CD4-positive, alpha-beta T cell treated with Interleukin-2 at 100 ng/mL for 4 hours (primary cell): ENCODE results near the gene PRKN.

Experiments used
- DNase-seq: peaks from one replicate; pipeline ENCODE4 v3.0.0-alpha.2; 2020; ENCODE audit warnings: low spot score

Gene PRKN

DNA sequence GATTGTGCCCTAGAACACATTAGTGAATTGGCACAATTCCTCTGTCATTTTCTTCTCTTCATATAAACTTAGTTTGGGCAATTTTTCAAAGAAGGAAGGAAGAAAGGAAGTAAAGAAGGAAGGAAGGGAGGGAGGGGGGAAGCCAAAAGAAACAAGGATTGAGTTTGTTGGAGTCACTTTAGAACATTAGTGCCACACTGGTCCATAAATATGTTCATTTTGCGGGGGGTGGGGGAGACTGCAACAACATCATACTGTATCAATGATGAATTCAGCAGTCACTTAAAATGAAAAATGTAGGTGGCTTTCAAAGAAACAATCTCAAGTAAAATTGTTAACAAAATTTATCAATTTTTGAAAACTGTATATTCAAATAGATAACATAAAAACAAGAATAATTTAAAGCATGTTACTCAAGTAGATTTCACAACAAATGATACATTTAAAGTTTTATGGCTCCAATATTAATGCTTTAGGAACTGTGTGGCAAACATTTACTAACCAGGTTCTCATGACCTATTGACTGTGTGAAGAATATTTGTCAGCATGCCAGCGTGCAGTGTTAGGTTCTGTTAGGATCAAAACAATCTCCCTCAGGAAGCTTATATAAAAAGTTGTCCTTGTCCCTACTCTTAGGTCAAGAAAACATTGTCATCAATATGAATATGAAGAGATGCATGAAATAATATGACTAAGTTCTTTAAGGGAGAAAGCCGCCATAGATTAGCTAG, 1245.6 kb downstream of the PRKN start:
- DNase-seq, result no peak

DNA sequence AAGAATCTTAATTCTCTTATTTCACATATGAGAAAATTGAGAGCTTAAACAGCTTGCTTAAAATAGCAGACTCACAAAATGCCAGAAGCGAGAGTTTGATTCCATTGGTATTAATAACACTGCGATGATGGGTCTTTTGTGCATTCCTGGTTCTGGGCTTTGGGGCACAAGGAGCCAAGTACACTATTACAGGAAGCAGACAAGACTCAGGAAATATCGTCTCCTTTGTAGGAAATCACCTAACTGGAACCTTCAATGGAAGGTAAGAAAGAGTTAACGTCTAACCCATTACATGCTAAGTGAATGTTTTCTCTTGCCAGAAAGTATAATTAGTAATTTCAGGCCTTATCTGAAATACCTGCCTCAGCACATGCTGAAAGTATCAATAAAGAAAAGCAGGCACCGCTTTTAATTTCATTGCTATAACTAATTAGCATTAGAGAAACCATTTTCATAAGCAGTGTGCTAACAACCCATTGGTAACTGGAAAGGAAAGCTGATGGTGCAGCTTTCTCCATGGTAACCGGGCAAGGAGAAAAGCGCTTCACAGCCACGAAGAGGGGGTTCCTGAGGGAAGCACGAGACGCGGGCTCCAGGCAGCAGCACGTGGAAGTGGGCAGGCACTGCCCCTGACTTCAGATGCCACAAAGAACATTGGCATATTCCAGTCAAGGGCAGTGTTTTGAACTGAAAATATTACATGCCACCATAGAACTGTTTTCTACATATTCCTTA, 1247.0 kb downstream of the PRKN start:
- DNase-seq, result no peak

GRCh38 chr6:161479376-161479775, 1248.2 kb downstream of the PRKN start:
- no peak for DNase-seq

DNA sequence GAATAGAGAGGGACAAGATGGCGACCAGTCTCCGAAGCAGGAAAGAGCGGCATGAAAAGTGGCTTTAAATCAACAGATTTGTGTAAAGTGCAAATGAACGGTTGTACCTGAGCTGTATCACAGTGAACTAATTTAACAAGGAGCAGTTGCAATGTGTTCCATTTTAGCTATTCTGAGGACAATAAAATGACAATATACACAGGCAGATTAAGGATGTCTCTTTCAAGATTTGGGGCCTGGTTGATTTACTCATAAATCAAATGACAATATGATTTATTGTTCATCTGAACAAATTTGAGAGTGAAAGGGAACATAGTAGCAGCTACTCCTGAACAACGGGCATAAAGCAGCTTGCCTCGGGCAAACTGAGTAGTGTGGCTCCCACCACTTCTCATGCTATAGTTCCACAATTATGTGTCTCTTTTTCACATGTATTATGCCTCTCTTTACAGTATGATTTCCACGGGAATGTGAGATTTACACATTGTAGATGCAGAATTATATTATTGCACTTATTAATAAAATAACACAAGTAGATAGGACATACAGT, 1249.6 kb downstream of the PRKN start:
- no peak for DNase-seq

DNA sequence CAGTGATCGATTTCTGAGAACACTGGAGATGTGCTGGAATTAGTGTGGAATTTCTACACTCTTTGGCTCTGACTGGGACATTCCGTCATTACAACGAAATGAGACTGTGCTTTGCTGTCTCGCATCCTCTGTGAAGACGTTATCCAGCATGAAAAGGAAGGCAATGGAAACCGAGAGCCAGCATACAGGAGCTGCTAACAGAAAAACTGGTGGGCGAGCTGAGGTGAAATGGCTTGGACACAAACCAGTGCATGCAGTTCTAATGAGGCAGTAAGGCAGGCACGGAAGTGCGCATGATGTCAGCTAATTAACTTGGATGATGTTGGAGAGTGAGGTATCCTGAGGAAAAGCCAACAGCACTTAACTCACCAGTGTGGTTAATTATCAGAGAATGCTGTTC, 1250.9 kb downstream of the PRKN start:
- no peak for DNase-seq

- no peak for DNase-seq
Observed at GRCh38 chr6:161465403-161465802, 1262.2 kb downstream of the PRKN start.

- DNase-seq, result no peak
Observed at GRCh38 chr6:161463071-161463470, 1264.5 kb downstream of the PRKN start.

DNA sequence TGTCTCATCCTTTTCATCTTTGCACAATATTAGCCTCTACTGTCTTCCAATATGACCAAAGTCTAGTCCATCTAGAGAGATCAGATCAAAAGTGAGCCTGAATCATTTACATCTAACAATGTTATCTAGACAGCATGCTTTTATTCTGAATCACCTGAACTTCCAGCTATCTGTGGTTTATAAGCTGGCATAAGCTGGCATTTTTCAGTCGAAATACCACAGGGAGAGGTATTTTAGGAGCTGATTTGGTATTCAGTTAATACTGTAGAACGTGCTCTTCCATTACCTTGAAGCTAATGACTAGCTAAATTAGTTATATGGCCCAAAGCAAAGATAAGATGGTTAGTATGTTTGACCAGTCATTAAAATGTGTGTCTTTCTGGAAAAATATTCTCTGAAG, 1265.4 kb downstream of the PRKN start:
- no peak for DNase-seq

GRCh38 chr6:161459008-161459615, 1268.5 kb downstream of the PRKN start:
- DNase-seq, result no peak

- no peak for DNase-seq
Observed at GRCh38 chr6:161458201-161458951, 1269.2 kb downstream of the PRKN start.

DNA sequence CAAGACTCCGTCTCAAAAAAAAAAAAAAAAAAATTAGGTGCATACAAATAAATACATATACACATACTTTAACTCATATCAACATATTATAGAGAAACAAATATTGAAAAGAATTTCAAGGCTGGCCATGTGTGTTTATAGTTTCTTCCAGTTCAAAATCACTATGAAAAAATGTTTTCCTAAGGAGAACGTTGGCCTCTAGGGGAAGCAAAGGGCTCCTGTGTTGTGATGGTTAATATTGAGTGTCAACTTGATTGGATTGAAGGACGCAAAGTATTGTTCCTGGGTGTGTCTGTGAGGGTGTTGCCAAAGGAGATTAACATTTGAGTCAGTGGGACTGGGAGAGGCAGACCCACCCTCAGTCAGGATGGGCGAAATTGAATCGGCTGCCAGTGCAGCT, 1271.7 kb downstream of the PRKN start:
- DNase-seq, result no peak

GRCh38 chr6:161453558-161453957, 1274.0 kb downstream of the PRKN start:
- DNase-seq, result no peak

GRCh38 chr6:161452241-161452640, 1275.3 kb downstream of the PRKN start:
- DNase-seq, result no peak

- no peak for DNase-seq
Observed at GRCh38 chr6:161449521-161449920, 1278.0 kb downstream of the PRKN start.

GRCh38 chr6:161446949-161447348, 1280.6 kb downstream of the PRKN start:
- no peak for DNase-seq

- DNase-seq, result no peak
Observed at GRCh38 chr6:161446296-161446925, 1281.2 kb downstream of the PRKN start.

DNA sequence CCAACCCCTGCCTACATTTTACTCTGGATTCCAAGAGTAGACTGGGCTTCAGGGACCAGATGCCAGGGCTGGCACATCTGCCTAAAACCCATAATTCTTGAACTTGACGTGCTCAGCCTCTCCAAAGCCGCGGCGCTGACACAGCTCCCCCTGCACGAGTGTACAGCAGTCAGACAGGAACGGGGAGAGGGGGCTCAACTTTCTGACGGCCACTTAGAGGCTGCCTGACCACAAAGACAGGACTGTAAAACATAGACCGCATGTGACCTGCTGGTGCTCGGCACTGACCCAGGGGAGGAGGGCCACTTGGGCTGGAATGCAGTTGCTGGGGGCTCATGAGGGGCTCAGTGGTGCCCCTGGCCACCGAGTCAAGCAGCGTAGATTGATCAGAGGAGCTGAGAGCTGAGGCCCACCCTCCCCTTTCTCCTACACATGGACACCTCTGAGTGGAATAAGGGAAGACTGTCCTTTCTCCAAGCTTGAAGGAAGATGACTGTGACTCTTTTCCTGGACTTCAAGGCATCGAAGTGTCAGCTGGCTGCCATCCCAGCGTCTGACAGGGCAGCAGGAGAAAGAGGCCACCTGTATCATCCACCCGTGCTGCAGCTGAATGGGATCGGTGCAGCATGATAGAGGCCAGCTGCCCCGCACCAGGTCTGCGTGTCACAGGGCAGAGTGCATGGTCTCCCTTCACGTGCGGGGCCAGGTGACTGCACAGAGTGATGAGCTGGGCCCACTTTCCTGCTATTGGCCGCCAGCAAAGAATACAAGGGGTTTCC, 1282.4 kb downstream of the PRKN start:
- DNase-seq, result no peak

GRCh38 chr6:161444464-161444863, 1283.1 kb downstream of the PRKN start:
- no peak for DNase-seq

GRCh38 chr6:161443848-161444247, 1283.7 kb downstream of the PRKN start:
- DNase-seq, result no peak

DNA sequence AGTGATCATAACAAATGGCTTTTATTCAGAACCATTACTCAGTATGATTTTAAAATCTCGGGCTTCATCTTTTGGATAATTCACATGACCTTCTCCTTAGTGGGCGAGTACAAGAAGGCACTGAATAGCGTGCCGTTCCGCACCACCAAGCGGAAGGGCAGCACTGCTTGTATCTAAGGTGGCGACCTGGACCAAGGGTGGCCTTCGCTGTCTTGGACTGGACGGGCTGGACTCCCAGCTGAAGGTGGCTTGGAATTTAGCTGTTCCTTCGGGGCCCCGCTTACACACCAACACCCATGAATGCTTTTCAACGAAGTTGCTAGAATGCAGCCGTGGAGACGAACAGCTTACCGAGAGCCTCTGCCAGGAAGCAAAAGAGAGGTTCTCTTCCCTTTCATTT, 1285.1 kb downstream of the PRKN start:
- DNase-seq, result no peak

- no peak for DNase-seq
Observed at GRCh38 chr6:161440299-161440698, 1287.3 kb downstream of the PRKN start.
